SK-N-SH (cell line): ENCODE results near the gene MORN2. TPM values are rescaled to one million over a fixed set of nuclear protein-coding genes. Genes with fewer than 3 reads are reported as not detected.

Experiments
- CTCF ChIA-PET: fragments of 300-600, 350-600 bp; formaldehyde crosslinking; extraction: SDS; loops from one replicate; lab custom pipeline; 2021; lab: Yijun Ruan, JAX
- POLR2A ChIA-PET: fragments of 350-600 bp; sonication (Branson Sonifier 250); formaldehyde crosslinking; extraction: SDS; loops from one replicate; lab custom pipeline; 2020; ENCODE audit warnings: antibody characterized with exemption, inconsistent platforms; lab: Yijun Ruan, JAX
- DNase-seq: peaks from one replicate; pipeline ENCODE4 v3.0.0; 2012
- H2AFZ ChIP-seq: fragments of 200-600 bp; sonication (generic); 2 replicates; pipeline ENCODE4 v1.8.1; 2016; ENCODE audit warnings: antibody characterized with exemption, mild to moderate bottlenecking, low read depth
- H3F3A ChIP-seq: fragments of 200-600 bp; sonication (generic); replicated peaks from 2 replicates; pipeline ENCODE3; 2016; ENCODE audit warnings: antibody characterized with exemption, mild to moderate bottlenecking; ENCODE audit not compliant: insufficient read depth
- H3K27ac ChIP-seq, 2 experiments: fragments of 200-500 bp in 1 of 2; fragments of 200-600 bp in 1 of 2; sonication (Bioruptor generic) in 1 of 2; sonication (generic), shearing (Covaris generic) in 1 of 2; 2 replicates each; pipeline versions ENCODE4 v1.5.1 to v1.6.1; 2014 to 2016; ENCODE audit warnings: low read depth in 2 of 2, inconsistent platforms in 1 of 2, low read length in 1 of 2, mild to moderate bottlenecking in 1 of 2, mixed read lengths in 1 of 2
- H3K27me3 ChIP-seq: fragments of 200-600 bp; sonication (generic), shearing (Covaris generic); 2 replicates; pipeline ENCODE4 v1.6.1; 2016; ENCODE audit warnings: mixed run types; ENCODE audit not compliant: insufficient read depth
- H3K36me3 ChIP-seq, 2 experiments: fragments of 200-500 bp in 1 of 2; fragments of 200-600 bp in 1 of 2; sonication (Bioruptor generic) in 1 of 2; sonication (generic) in 1 of 2; replicated peaks in 1 of 2; 2 replicates each; pipeline versions ENCODE3 to v1.5.1; 2014 to 2016; ENCODE audit warnings: low read length in 1 of 2, mild to moderate bottlenecking in 1 of 2; ENCODE audit not compliant: insufficient read depth in 2 of 2, control insufficient read depth in 1 of 2
- H3K4me1 ChIP-seq, 2 experiments: fragments of 200-500 bp in 1 of 2; fragments of 200-600 bp in 1 of 2; sonication (Bioruptor generic) in 1 of 2; sonication (generic), shearing (Covaris generic) in 1 of 2; 2 replicates each; pipeline versions ENCODE4 v1.5.1 to v1.6.1; 2014 to 2016; ENCODE audit warnings: low read depth in 1 of 2, low read length in 1 of 2, mixed run types in 1 of 2; ENCODE audit not compliant: insufficient read depth in 2 of 2, control insufficient read depth in 1 of 2
- H3K4me2 ChIP-seq: fragments of 200-600 bp; sonication (generic), shearing (Covaris generic); 2 replicates; pipeline ENCODE4 v1.6.1; 2017; ENCODE audit warnings: mixed run types
- H3K4me3 ChIP-seq, 2 experiments: fragments of 200-500 bp in 1 of 2; fragments of 200-600 bp in 1 of 2; sonication (Bioruptor generic) in 1 of 2; sonication (generic), shearing (Covaris generic) in 1 of 2; 2 replicates each; pipeline versions ENCODE4 v1.5.1 to v1.8.1; 2014 to 2016; ENCODE audit warnings: low read depth in 2 of 2, inconsistent platforms in 1 of 2, low read length in 1 of 2, mild to moderate bottlenecking in 1 of 2, mixed read lengths in 1 of 2, moderate library complexity in 1 of 2
- H3K79me2 ChIP-seq: fragments of 200-600 bp; sonication (generic); 2 replicates; pipeline ENCODE4 v1.8.1; 2017; ENCODE audit warnings: mild to moderate bottlenecking; ENCODE audit not compliant: insufficient read depth
- H3K9ac ChIP-seq: fragments of 200-600 bp; sonication (generic); 2 replicates; pipeline ENCODE4 v1.6.1; 2017; ENCODE audit warnings: mixed run types
- H3K9me2 ChIP-seq: fragments of 200-600 bp; sonication (generic); 2 replicates; pipeline ENCODE4 v1.6.1; 2017; ENCODE audit warnings: mixed run types
- H3K9me3 ChIP-seq: fragments of 200-600 bp; sonication (generic); 2 replicates; pipeline ENCODE4 v1.6.1; 2017; ENCODE audit warnings: mixed run types, mild to moderate bottlenecking, moderate library complexity
- H4K20me1 ChIP-seq: fragments of 200-600 bp; sonication (generic); 2 replicates; pipeline ENCODE4 v1.6.1; 2017; ENCODE audit warnings: mild to moderate bottlenecking, mixed run types; ENCODE audit not compliant: insufficient read depth
- CHD2 ChIP-seq: fragments of 150-350 bp; IDR thresholded peaks from 2 replicates; pipeline ENCODE4 v1.6.1; 2018; ENCODE audit warnings: low read length; ENCODE audit not compliant: partially characterized antibody
- EZH2phosphoT487 ChIP-seq: fragments of 200-600 bp; sonication (generic); IDR thresholded peaks from 2 replicates; pipeline ENCODE4 v1.6.1; 2017; ENCODE audit warnings: low read depth, mixed run types, mild to moderate bottlenecking, antibody characterized with exemption, moderate library complexity, borderline replicate concordance
- FOSL2 ChIP-seq: IDR thresholded peaks from 2 replicates; pipeline ENCODE4 v1.4.0; 2012; ENCODE audit warnings: low read depth, mild to moderate bottlenecking, moderate library complexity, borderline replicate concordance
- GATA2 ChIP-seq: sonication (generic); formaldehyde crosslinking; IDR thresholded peaks from 2 replicates; pipeline ENCODE4 v1.5.0; 2020; ENCODE audit warnings: mild to moderate bottlenecking, missing genetic modification reagents
- IRF3 ChIP-seq: fragments of 150-350 bp; IDR thresholded peaks from 2 replicates; pipeline ENCODE4 v1.6.1; 2016; ENCODE audit warnings: mild to moderate bottlenecking, low read depth, low read length
- JUND ChIP-seq: IDR thresholded peaks from 2 replicates; pipeline ENCODE4 v1.4.0; 2012
- NFIC ChIP-seq: IDR thresholded peaks from 2 replicates; pipeline ENCODE4 v1.4.0; 2012; ENCODE audit warnings: borderline replicate concordance
- NRF1 ChIP-seq: IDR thresholded peaks from 2 replicates; pipeline ENCODE4 v1.6.1; 2012; ENCODE audit warnings: low read depth, mild to moderate bottlenecking, low read length
- PBX3 ChIP-seq: IDR thresholded peaks from 2 replicates; pipeline ENCODE4; 2012
- RAD21 ChIP-seq: IDR thresholded peaks from 2 replicates; pipeline ENCODE4 v1.6.1; 2012; ENCODE audit warnings: mild to moderate bottlenecking, low read length
- REST ChIP-seq: IDR thresholded peaks from 2 replicates; pipeline ENCODE4 v1.6.1; 2012; ENCODE audit warnings: mild to moderate bottlenecking, low read depth, low read length, moderate library complexity
- TAF1 ChIP-seq: IDR thresholded peaks from 2 replicates; pipeline ENCODE4 v1.6.1; 2012; ENCODE audit warnings: low read depth, mild to moderate bottlenecking, low read length, moderate library complexity, borderline replicate concordance
- TCF12 ChIP-seq: IDR thresholded peaks from 2 replicates; pipeline ENCODE4 v1.4.0; 2012
- TEAD4 ChIP-seq: IDR thresholded peaks from 2 replicates; pipeline ENCODE4 v1.4.0; 2012; ENCODE audit warnings: mild to moderate bottlenecking, borderline replicate concordance; ENCODE audit not compliant: insufficient read depth
- WGBS: methylation state at CpG from one replicate; pipeline ENCODE4 v1.1.6; 2017; ENCODE audit warnings: low lambda C conversion rate; 5-methylcytosine and 5-hydroxymethylcytosine counted together
- polyA plus RNA-seq, 3 experiments: library from polyadenylated mRNA; depleted of rRNA; stranded (reverse); fragments of >200 nt; gene quantifications; 2 replicates each; pipeline ENCODE4 v1.2.3, GENCODE V29; 2012

Gene MORN2
- polyA plus RNA-seq, 1 of the 3 experiments (the other 2 are of a cell fraction): 23.2 TPM

- peaks cover 58% of the 10 kb centered on the region for H3K79me2 ChIP-seq
- H3K4me1 ChIP-seq: peaks cover 0 to 7% of the 10 kb centered on the region in 2 experiments; a peak in 2 of 4 replicates
- no peaks in the 10 kb centered on the region for H3K27me3 ChIP-seq
- H3K27ac ChIP-seq: peak overlapping the region; percentile 62 to 81
- ChIA-PET POLR2A (interaction anchor here (1.8 kb wide), 1 partner anchor 124 kb away, joined by 14 read pairs; the partner anchor contains the start of gene SRSF7), CTCF (no interaction called here)
- H4K20me1 ChIP-seq: no peaks in the 10 kb centered on the region
- WGBS: 2% methylated on average over 10 of the region's 10 CpGs
- H3F3A ChIP-seq: no peaks in the 10 kb centered on the region
- TF ChIP-seq PBX3 (no peak), IRF3 (0 out of 2 replicates have a peak, but pooled peaks have one; percentile 4), GATA2 (CRISPR knock-in tag) (0 out of 2 replicates have a peak, but pooled peaks have one; percentile 12)
- peak overlapping the region; percentile 87 for H3K4me2 ChIP-seq
- peaks cover under 1 to 6% of the 10 kb centered on the region in 2 experiments for H3K36me3 ChIP-seq
- H3K4me3 ChIP-seq: peak overlapping the region; percentile 78 to 95
- no peaks in the 10 kb centered on the region for H3K9me2 ChIP-seq
- peaks cover 8% of the 10 kb centered on the region; the same call in 1 of the 2 replicates for H3K9me3 ChIP-seq
- DNase-seq: no peak
- H3K9ac ChIP-seq: peak overlapping the region; percentile 76
- H2AFZ ChIP-seq: peak overlapping the region; percentile 93
Observed at GRCh38 chr2:38875227-38875575, 575 bp upstream of the MORN2 start.

DNA sequence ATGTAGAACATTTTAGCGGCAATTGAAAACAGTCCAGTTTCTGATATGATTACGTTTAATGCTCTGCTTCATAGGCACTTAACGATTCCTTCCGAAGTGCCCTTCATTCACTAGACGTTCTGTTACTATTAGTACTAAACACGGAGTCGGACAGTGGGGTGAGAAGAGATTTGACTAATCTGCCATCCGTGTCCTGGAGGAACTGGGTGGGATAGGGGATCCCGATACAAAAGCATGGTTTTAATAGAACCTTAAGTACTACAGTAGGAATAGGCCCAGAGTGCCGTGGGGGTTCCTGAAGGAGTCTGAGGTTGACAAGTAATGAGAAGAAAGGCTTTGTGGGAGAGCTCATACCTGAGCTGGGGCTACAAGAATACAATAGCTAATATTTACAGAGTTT lies 631 bp downstream of the MORN2 start:
- peaks cover 8% of the 10 kb centered on the region; the same call in 1 of the 2 replicates for H3K9me3 ChIP-seq
- H3K4me2 ChIP-seq: peak overlapping the region; percentile 87
- H3K4me3 ChIP-seq: peak overlapping the region; percentile 78 to 95
- ChIA-PET CTCF (interaction anchor here (1.1 to 1.3 kb wide), 2 partner anchors 57 to 71 kb away, joined by 3 to 5 read pairs; no protein-coding TSS in a partner anchor), POLR2A (interaction anchor here (1.8 kb wide), 1 partner anchor 125 kb away, joined by 14 read pairs; the partner anchor contains the start of gene SRSF7)
- H3K9ac ChIP-seq: peak overlapping the region; percentile 76
- no peaks in the 10 kb centered on the region for H3F3A ChIP-seq
- no peaks in the 10 kb centered on the region for H3K9me2 ChIP-seq
- no peaks in the 10 kb centered on the region for H3K27me3 ChIP-seq
- peak overlapping the region in 1 of 2 experiments; percentile 62; a peak in 2 of 4 replicates for H3K27ac ChIP-seq
- peak overlapping the region; percentile 93 for H2AFZ ChIP-seq
- H3K4me1 ChIP-seq: peaks cover 0 to 7% of the 10 kb centered on the region in 2 experiments; a peak in 2 of 4 replicates
- peaks cover 51% of the 10 kb centered on the region for H3K79me2 ChIP-seq
- peaks cover 12% of the 10 kb centered on the region in 2 experiments for H3K36me3 ChIP-seq
- H4K20me1 ChIP-seq: no peaks in the 10 kb centered on the region
- peak; percentile 14 for DNase-seq
- WGBS: 7% methylated on average over 10 of the region's 10 CpGs
- TF ChIP-seq RAD21: no peak
- TF ChIP-seq EZH2phosphoT487: no peak
- TF ChIP-seq, all 33 proteins: peak for 0

GRCh38 chr2:38886063-38886462 lies 10.3 kb downstream of the MORN2 start:
- DNase-seq: no peak
- H3K9me3 ChIP-seq: no peaks in the 10 kb centered on the region
- no peaks in the 10 kb centered on the region for H3K9me2 ChIP-seq
- H3K9ac ChIP-seq: no peak overlapping the region
- no peaks in the 10 kb centered on the region for H3K79me2 ChIP-seq
- no peak overlapping the region for H3K4me3 ChIP-seq
- no peaks in the 10 kb centered on the region for H4K20me1 ChIP-seq
- POLR2A ChIA-PET: no interaction called here
- H3K4me1 ChIP-seq: no peaks in the 10 kb centered on the region
- H3K36me3 ChIP-seq: peaks cover 10 to 15% of the 10 kb centered on the region in 2 experiments
- CTCF ChIA-PET: no interaction called here
- H3F3A ChIP-seq: no peaks in the 10 kb centered on the region
- no peak overlapping the region for H3K4me2 ChIP-seq
- no peak overlapping the region for H3K27ac ChIP-seq
- H2AFZ ChIP-seq: no peak overlapping the region
- no peaks in the 10 kb centered on the region for H3K27me3 ChIP-seq
- no peak for TF ChIP-seq CHD2
- TF ChIP-seq REST: no peak
- TF ChIP-seq PBX3: no peak
- no peak for TF ChIP-seq TEAD4
- no peak for TF ChIP-seq NRF1
- no peak for TF ChIP-seq NFIC
- no peak for TF ChIP-seq TAF1
- no peak for TF ChIP-seq JUND
- no peak for TF ChIP-seq FOSL2
- no peak for TF ChIP-seq TCF12
